Cardiac muscle cell (in vitro differentiated cells and primary cell): ENCODE results near the gene CXorf58. TPM values are rescaled to one million over a fixed set of nuclear protein-coding genes. Genes with fewer than 3 reads are reported as not detected.

ENCODE experiments used
- DNase-seq, 2 donors: peaks; one replicate each; pipeline versions ENCODE4 v3.0.0 to v3.0.0-alpha.2; 2010 to 2017; ENCODE audit warnings: low read depth in 1 of 2, low spot score in 1 of 2
- H3K27ac ChIP-seq: fragments of 200-600 bp; sonication (generic); 2 replicates; pipeline ENCODE4 v1.5.1; 2016
- H3K27me3 ChIP-seq: fragments of 200-600 bp; sonication (generic); 2 replicates; pipeline ENCODE4 v1.6.0; 2016; ENCODE audit warnings: control low read depth
- H3K36me3 ChIP-seq: fragments of 200-600 bp; sonication (generic); 2 replicates; pipeline ENCODE4 v1.5.1; 2016; ENCODE audit warnings: control low read depth
- H3K4me1 ChIP-seq: fragments of 200-600 bp; sonication (generic); 2 replicates; pipeline ENCODE4 v1.8.1; 2017; ENCODE audit warnings: low read depth, mild to moderate bottlenecking, mixed run types
- H3K4me3 ChIP-seq: fragments of 200-600 bp; sonication (generic); 2 replicates; pipeline ENCODE4 v1.5.1; 2016; ENCODE audit warnings: mild to moderate bottlenecking
- H3K9me3 ChIP-seq: fragments of 200-600 bp; sonication (generic); 2 replicates; pipeline ENCODE4 v1.5.1; 2017; ENCODE audit warnings: low read depth, mild to moderate bottlenecking, control low read depth
- polyA plus RNA-seq: library from polyadenylated mRNA; unstranded; fragments of >200 nt; fragmentation: Nextera tagmentation; extraction: Ambion mirVana; gene quantifications from 2 replicates; pipeline ENCODE4 v1.2.1, GENCODE V29; 2016
- total RNA-seq: library from RNA; depleted of rRNA; stranded (reverse); fragments of >200 nt; gene quantifications from 2 replicates; pipeline ENCODE4 v1.2.3, GENCODE V29; 2016
- TF ChIP-seq, protein P1 (sequence below): IDR thresholded peaks from 2 replicates; pipeline ENCODE4 v1.5.1; 2012; ENCODE audit warnings: low read depth, mild to moderate bottlenecking, low read length

The CXorf58 gene
- total and polyA plus RNA-seq, 2 experiments from 2014 or later: 0.43 to 0.45 TPM

GRCh38 chrX:23904096-23904495 lies 3.7 kb upstream of the CXorf58 start:
- Histone ChIP-seq H3K9me3 (no peaks in the 10 kb centered on the region), H3K36me3 (no peaks in the 10 kb centered on the region), H3K4me1 (peaks cover 30% of the 10 kb centered on the region), H3K27me3 (no peaks in the 10 kb centered on the region), H3K4me3 (no peak overlapping the region), H3K27ac (no peak overlapping the region)
- TF ChIP-seq, protein P1, sequence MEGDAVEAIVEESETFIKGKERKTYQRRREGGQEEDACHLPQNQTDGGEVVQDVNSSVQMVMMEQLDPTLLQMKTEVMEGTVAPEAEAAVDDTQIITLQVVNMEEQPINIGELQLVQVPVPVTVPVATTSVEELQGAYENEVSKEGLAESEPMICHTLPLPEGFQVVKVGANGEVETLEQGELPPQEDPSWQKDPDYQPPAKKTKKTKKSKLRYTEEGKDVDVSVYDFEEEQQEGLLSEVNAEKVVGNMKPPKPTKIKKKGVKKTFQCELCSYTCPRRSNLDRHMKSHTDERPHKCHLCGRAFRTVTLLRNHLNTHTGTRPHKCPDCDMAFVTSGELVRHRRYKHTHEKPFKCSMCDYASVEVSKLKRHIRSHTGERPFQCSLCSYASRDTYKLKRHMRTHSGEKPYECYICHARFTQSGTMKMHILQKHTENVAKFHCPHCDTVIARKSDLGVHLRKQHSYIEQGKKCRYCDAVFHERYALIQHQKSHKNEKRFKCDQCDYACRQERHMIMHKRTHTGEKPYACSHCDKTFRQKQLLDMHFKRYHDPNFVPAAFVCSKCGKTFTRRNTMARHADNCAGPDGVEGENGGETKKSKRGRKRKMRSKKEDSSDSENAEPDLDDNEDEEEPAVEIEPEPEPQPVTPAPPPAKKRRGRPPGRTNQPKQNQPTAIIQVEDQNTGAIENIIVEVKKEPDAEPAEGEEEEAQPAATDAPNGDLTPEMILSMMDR: no peak
- peak in 1 of 2 donors; percentile 53 for DNase-seq

DNA sequence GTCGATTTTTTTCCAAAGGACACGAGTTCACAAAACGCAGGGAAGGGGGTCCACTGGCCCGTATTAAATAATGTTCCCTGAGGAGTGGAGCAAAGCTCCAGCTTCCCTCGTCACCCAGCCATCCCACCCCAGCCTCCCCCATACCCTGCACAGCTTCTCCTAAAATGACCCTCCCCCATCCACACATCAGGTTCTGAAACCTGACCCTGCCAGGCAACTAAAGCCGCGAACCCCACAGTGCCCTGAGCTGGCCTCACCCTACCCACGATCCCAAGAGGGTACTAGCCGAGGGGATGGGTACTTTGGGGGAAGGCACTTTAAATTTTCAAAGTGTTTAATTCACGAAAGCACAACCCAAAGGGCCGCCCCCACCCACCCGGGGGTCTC lies 702 bp upstream of the CXorf58 start:
- Histone ChIP-seq H3K4me1 (peaks cover 3% of the 10 kb centered on the region), H3K36me3 (no peaks in the 10 kb centered on the region), H3K27ac (peak overlapping the region; percentile 86), H3K9me3 (no peaks in the 10 kb centered on the region), H3K27me3 (no peaks in the 10 kb centered on the region), H3K4me3 (peak overlapping the region; percentile 88)
- peak in 1 of 2 donors; percentile 54 for DNase-seq
- TF ChIP-seq, protein P1: no peak

GRCh38 chrX:23908219-23909004 lies 606 bp downstream of the CXorf58 start:
- H3K27ac ChIP-seq: peak overlapping the region; percentile 86
- peak in 1 of 2 donors; percentile 59 for DNase-seq

DNA sequence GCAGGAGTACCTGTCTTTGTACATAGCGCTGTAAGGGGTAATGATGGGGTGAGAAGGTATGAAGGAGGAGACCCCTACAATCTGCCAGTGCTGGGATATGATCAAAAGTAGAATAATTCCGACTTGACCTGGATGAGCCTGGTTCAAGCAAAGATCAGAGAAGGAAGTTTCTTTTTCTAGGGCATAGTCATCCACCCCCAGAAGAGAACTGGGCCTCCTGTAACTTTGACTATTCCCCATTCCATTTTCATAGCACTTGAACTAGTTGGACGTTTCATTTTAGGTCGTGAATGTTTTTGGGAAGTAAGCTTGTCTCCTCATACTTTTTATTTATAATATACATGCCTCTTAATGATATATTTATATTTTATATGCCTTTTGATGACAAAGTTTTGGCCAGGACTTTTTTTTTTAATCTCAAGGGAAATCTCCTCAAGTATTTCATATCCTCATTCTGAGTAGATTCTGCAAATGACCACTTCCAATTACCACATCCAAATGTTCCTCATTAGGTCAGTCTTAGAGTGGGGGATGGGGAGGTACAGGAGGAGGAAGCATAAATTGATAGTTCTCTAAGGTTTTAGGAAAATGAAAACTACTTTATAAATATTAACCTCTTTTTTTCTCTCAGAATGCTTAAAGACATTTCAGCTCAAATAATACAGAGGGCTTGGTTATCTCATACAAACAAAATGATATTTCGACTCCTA lies 3.5 kb downstream of the CXorf58 start:
- H3K4me3 ChIP-seq: no peak overlapping the region
- no peaks in the 10 kb centered on the region for H3K4me1 ChIP-seq
- H3K27me3 ChIP-seq: no peaks in the 10 kb centered on the region
- no peak overlapping the region for H3K27ac ChIP-seq
- TF ChIP-seq, protein P1: no peak
- DNase-seq: no peak
- no peaks in the 10 kb centered on the region for H3K36me3 ChIP-seq
- no peaks in the 10 kb centered on the region for H3K9me3 ChIP-seq

More at GRCh38 chrX:23908219-23909004, 606 bp downstream of the CXorf58 start:
- TF ChIP-seq, protein P1: peak; percentile 30
- no peaks in the 10 kb centered on the region for H3K9me3 ChIP-seq
- peak overlapping the region; percentile 88 for H3K4me3 ChIP-seq
- H3K4me1 ChIP-seq: no peaks in the 10 kb centered on the region
- H3K27me3 ChIP-seq: no peaks in the 10 kb centered on the region
- no peaks in the 10 kb centered on the region for H3K36me3 ChIP-seq

DNA sequence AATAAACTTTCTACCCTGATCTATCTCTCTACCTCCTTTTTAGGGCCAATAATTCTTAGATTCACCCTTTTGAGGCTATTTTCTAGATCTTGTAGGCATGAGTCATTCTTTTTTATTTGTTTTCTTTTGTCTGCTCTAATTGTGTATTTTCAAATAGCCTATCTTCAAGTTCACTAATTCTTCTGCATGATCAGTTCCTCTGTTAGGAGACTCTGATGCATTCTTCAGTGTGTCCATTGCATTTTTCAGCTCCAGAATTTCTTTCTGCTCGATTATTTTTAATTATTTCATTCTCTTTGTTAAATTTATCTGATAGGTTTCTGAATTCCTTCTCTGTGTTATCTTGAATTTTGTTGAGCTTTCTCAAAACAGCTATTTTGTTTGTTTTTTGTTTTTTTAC lies 11.3 kb downstream of the CXorf58 start:
- no peak for DNase-seq
- no peaks in the 10 kb centered on the region for H3K9me3 ChIP-seq
- H3K4me1 ChIP-seq: no peaks in the 10 kb centered on the region
- no peaks in the 10 kb centered on the region for H3K36me3 ChIP-seq
- H3K4me3 ChIP-seq: no peak overlapping the region
- H3K27me3 ChIP-seq: no peaks in the 10 kb centered on the region
- H3K27ac ChIP-seq: no peak overlapping the region
- TF ChIP-seq, protein P1: no peak
